ENCODE data around the gene PIP5K1B.

PIP5K1B gene

DNA sequence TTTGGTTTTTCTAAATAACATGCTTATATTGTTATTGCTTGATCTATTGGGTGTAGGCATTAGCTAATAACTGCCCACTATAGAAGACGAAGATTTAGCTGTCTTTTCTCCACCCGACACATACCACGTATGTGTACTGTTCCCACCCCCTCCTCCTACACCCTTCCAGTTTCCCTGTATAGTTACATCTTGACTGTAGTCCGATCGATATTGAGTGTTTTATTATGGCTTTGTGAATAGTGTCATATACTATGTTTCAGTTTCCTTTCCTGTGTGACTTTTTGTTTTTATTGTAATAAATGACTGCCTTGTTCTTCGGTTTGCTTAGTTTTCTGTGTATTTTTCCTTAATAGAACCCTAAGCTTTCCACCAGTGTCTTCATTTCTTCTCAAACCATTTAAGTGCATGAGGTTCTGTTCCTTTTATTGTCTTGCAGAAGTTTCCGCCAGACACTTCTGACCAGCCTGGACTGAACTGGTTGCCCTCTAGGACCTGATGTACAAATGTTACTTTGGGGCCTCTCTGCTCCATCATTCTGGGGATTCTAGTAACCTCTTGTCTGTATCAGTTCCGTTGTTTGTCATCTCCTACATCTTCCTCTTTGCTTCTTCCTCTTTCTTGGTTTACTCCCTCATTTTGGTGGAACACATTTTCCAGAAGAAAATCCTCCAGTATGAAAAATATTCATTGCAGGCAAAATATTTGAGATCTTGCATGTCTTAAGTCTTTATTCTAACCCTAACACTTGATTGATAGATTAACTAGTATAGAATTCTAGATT, 247.0 kb downstream of the PIP5K1B start:
- DNase-seq (ENCODE audit: low read depth in 2 of 2): no peak

DNA sequence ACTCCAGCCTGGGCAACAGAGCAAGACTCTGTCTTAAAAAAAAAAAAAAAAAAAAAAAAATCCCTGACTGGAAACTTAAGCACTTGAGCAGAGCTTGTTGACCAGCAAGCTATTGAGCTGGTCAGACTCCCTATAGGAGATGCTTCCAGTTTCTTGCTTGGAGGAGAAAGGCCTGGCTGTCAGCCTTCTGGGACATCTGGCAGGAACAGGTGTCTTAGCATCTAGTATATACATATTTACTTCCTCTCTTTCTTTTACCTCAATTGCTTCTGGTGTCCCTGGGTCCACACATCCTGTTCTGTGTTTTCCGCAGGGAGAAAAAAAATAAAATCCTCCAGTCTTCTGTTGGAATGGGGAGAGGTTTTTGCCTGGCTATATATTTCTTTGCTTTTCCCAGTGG, 248.7 kb downstream of the PIP5K1B start:
- DNase-seq (ENCODE audit: low read depth in 2 of 2): no peak

- no peak for DNase-seq (ENCODE audit: low read depth in 2 of 2)
Observed at GRCh38 chr9:68955330-68955729, 250.3 kb downstream of the PIP5K1B start.

GRCh38 chr9:68957479-68957878, 252.4 kb downstream of the PIP5K1B start:
- no peak for DNase-seq (ENCODE audit: low read depth in 2 of 2)

- no peak for DNase-seq (ENCODE audit: low read depth in 2 of 2)
Observed at GRCh38 chr9:68961587-68961986, 256.5 kb downstream of the PIP5K1B start.

- no peak for DNase-seq (ENCODE audit: low read depth in 2 of 2)
Observed at GRCh38 chr9:68963416-68963815, 258.4 kb downstream of the PIP5K1B start.

GRCh38 chr9:68964102-68964541, 259.1 kb downstream of the PIP5K1B start:
- DNase-seq (ENCODE audit: low read depth in 2 of 2): no peak

- DNase-seq (ENCODE audit: low read depth in 2 of 2): no peak
Observed at GRCh38 chr9:68964765-68965164, 259.7 kb downstream of the PIP5K1B start.

DNA sequence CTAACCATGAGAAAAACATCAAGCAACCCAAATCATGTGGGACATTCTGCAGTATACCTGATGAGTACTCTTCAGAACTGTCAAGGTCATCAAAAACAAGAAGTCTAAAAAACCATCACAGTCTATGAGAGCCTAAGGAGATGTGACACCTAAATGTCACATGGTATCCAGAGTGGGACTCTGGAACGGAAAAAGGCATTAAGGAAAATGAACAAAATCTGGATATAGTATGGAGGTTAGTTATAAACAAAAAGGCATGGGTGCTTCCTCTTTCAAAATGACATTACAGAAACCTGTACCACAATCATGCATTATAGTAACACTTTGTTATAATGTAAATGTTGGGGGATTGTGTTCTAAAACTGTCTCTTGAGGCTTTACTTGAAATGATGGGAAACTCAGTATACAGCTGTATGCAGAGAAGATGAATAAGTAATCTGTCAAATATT, 261.5 kb downstream of the PIP5K1B start:
- DNase-seq (ENCODE audit: low read depth in 2 of 2): no peak

GRCh38 chr9:68967800-68968199, 262.8 kb downstream of the PIP5K1B start:
- no peak for DNase-seq (ENCODE audit: low read depth in 2 of 2)

DNA sequence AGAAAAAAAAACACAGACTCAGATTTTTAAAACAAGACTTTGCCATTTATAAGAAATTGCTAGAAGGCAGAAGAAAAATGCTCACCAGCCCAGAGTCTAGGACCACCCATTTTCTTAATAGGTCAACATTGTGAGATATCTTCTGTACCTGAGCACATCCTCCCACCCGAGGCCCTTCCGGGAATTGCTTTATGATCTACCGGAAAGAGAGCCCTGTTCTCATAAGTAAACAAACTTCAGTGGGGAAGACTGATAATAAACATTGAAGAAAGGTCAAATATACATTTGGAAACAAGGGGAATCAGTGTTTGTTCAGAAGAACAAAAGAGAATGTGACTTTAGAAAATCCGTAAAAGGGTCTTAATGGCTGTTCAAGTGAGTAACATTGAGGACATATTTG, 264.5 kb downstream of the PIP5K1B start:
- DNase-seq (ENCODE audit: low read depth in 2 of 2): no peak

- no peak for DNase-seq (ENCODE audit: low read depth in 2 of 2)
Observed at GRCh38 chr9:68970151-68970550, 265.1 kb downstream of the PIP5K1B start.

DNA sequence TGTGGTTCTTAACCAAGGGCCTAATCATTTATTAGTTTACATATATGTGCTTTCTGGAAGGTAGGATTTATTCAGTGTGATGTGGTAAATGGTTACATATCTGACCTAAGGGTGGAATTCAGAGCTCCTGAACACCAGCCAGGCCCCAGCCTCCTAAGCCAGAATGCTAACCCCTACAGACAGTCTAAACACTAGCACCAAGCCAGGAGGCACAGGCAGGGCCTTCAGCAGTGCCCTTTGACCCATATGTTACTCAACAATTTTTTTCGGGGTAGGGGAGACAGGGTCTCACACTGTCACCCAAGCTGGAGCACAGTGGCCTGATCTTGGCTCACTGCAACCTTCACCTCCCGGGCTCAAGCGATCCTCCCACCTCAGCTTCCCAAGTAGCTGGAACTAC, 268.6 kb downstream of the PIP5K1B start:
- DNase-seq (ENCODE audit: low read depth in 2 of 2): no peak

DNA sequence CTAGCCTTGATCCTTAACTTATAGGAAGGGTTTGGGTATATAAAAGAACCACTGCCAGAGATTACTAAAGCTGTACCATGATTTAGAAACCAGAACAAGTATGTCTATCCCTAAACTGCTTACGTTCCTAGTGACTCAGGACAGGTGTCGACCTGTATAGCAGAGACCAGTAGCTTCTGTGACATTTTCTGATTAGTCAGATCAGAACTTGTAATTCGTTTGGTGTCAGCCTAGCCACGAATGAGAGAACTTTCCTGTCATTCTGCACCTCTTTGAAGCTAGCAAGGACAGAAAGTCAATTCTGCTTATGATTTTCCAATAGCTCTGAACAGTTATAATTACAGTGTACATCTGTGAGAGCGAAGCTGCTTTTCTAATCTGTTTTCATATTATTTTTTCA, 269.4 kb downstream of the PIP5K1B start:
- DNase-seq (ENCODE audit: low read depth in 2 of 2): no peak

GRCh38 chr9:68974901-68975300, 269.9 kb downstream of the PIP5K1B start:
- DNase-seq (ENCODE audit: low read depth in 2 of 2): no peak

DNA sequence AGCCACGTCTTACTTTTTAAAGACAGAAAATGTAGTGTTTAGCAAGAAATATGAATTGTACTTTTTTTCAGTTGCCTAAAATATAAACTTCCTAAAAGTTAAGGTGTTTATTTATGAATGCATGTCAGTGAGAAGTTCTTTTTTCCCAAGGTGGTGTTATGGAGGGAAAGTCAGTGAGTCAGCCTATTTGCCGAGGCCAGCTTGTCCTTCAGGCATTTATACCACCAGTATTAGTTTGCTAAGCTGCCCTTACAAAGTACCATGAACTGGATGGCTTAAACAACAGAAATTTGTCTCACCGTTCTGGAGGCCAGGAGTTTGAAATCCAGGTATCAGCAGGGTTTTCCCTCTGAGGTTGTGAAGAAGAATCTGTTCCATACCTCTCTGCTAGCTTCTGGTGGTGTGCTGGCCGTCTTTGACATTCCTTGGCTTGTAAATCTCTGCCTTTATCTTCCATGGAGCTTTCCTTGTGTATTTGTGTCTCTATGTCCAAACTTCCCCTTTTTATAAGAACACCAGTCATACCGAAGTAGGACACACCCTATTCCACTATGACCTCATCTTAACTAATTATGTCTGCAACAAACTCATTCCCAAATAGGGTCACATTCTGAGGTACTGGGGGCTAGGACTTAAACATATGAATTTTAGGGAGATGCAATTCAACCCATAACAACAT, 270.5 kb downstream of the PIP5K1B start:
- DNase-seq (ENCODE audit: low read depth in 2 of 2): no peak

- no peak for DNase-seq (ENCODE audit: low read depth in 2 of 2)
Observed at GRCh38 chr9:68978066-68978465, 273.0 kb downstream of the PIP5K1B start.

- no peak for DNase-seq (ENCODE audit: low read depth in 2 of 2)
Observed at GRCh38 chr9:68978501-68978900, 273.5 kb downstream of the PIP5K1B start.

GRCh38 chr9:68979538-68980314, 274.7 kb downstream of the PIP5K1B start:
- no peak for DNase-seq (ENCODE audit: low read depth in 2 of 2)

DNA sequence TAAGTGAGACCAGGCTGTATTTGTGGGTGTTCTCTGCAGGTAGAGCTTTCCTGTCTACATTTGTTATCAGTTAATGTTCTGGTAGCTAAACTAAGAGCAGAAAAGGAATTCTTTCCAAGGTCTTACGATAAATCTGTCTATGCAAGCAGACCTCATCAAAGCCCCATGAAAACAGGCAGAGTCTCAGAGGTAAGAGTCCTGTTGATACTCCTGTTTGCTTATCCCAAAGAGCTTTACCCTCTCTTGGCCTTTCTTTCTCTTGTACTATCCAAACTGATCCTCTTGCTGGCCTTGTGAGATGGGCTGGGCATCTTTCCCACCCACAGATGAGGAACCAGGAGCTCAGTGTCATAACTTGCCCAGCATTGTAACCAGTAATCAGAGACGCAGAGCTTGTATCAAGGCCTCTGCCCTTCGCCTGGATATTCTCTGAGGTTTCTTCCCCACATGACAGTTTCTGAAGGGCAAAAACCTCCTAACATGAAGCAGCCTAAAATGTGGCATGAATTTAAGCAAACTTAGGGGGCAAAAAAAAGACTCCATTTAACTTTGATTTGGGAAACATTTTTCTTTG, 275.4 kb downstream of the PIP5K1B start:
- DNase-seq (ENCODE audit: low read depth in 2 of 2): no peak

GRCh38 chr9:68981789-68982188, 276.7 kb downstream of the PIP5K1B start:
- no peak for DNase-seq (ENCODE audit: low read depth in 2 of 2)

GRCh38 chr9:68983008-68983411, 278.0 kb downstream of the PIP5K1B start:
- DNase-seq (ENCODE audit: low read depth in 2 of 2): no peak
